Measurements from ENCODE around the gene ZNF550. TPM values are rescaled to one million over a fixed set of nuclear protein-coding genes. Genes with fewer than 3 reads are reported as not detected.
"Not testable (repeated sequence)": the region's sequence is repeated elsewhere in the genome, so short reads cannot be mapped to it uniquely, and the experiment has no call there.

ZNF550 gene
- total and polyA plus RNA-seq, 2 experiments from 2014 or later = 9.9 to 62.4 TPM

- no peaks in the 10 kb centered on the region for H3K27me3 ChIP-seq
- H3K4me1 ChIP-seq (ENCODE audit: low read depth) = peaks cover 6% of the 10 kb centered on the region
- H3K9me3 ChIP-seq (ENCODE audit: low read depth) = no peaks in the 10 kb centered on the region
- TF ChIP-seq, protein P1, sequence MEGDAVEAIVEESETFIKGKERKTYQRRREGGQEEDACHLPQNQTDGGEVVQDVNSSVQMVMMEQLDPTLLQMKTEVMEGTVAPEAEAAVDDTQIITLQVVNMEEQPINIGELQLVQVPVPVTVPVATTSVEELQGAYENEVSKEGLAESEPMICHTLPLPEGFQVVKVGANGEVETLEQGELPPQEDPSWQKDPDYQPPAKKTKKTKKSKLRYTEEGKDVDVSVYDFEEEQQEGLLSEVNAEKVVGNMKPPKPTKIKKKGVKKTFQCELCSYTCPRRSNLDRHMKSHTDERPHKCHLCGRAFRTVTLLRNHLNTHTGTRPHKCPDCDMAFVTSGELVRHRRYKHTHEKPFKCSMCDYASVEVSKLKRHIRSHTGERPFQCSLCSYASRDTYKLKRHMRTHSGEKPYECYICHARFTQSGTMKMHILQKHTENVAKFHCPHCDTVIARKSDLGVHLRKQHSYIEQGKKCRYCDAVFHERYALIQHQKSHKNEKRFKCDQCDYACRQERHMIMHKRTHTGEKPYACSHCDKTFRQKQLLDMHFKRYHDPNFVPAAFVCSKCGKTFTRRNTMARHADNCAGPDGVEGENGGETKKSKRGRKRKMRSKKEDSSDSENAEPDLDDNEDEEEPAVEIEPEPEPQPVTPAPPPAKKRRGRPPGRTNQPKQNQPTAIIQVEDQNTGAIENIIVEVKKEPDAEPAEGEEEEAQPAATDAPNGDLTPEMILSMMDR (IDR thresholded peaks at IDR 0.05; ENCODE audit: low read depth, low read length) = no peak
- peaks cover 13% of the 10 kb centered on the region for H3K36me3 ChIP-seq
- H3K27ac ChIP-seq = peak within 1 kb of the TSS; percentile 35
- peak within 1 kb of the TSS; percentile 45 for H3K4me3 ChIP-seq
- DNase-seq (ENCODE audit: low read depth in 1 of 2, low spot score in 1 of 2) = peak; percentile 95
These were observed 32.4 kb downstream of the ZNF550 start, which contains the start of gene ZNF549 for GRCh38 chr19:57527136-57527881. Gene ZNF549 (plus strand): TSS chr19:57527356. CDS start chr19:57527574, 218 bp downstream.

GRCh38 chr19:57518021-57518420 lies 41.6 kb downstream of the ZNF550 start:
- H3K27ac ChIP-seq; H3K27me3 ChIP-seq; H3K4me3 ChIP-seq; H3K9me3 ChIP-seq (ENCODE audit: low read depth); H3K4me1 ChIP-seq (ENCODE audit: low read depth); DNase-seq (ENCODE audit: low read depth in 1 of 2, low spot score in 1 of 2); H3K36me3 ChIP-seq: not testable (repeated sequence)

DNA sequence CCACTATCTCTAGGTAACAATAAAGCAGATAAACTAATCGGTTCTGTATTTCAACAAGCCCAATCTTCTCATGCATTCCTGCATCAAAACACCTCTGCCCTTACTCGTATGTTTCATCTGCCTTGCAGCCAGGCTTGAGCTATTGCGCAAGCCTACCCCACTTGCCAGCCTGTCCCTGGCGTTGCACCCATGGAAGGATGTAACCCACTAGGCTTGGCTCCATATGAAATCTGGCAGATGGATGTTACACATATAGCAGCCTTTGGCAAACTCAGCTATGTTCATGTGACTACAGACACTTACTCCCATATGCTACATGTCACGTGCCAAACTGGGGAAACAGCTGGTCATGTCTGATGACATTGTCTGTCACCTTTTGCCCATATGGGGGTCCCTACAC lies 44.4 kb downstream of the ZNF550 start:
- DNase-seq (ENCODE audit: low read depth in 1 of 2, low spot score in 1 of 2) = no peak
- no peaks in the 10 kb centered on the region for H3K4me1 ChIP-seq (ENCODE audit: low read depth)
- H3K36me3 ChIP-seq = peaks cover 5% of the 10 kb centered on the region
- H3K27ac ChIP-seq = no peak overlapping the region
- H3K27me3 ChIP-seq = no peaks in the 10 kb centered on the region
- TF ChIP-seq, protein P1 (IDR thresholded peaks at IDR 0.05; ENCODE audit: low read depth, low read length) = no peak
- no peaks in the 10 kb centered on the region for H3K9me3 ChIP-seq (ENCODE audit: low read depth)
- no peak overlapping the region for H3K4me3 ChIP-seq

DNA sequence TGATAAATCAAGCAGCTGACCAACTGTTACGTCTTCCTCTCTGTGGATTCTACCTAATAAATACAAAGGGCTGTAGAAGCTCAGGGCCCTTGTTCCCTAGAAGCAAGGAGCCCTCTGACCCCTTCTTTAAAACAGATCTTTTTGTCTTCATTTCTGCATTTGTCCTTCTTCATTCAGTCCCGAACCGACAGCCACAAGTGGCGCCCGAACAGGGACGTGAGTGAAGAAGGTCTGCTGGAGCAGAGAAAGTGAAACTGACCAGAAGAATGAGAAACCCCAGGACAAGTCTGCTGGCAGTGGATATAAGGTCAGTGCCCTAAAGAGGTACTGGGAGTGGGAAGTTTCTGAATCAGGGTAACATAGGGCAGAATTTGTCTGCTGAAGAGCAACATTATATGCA lies 46.8 kb downstream of the ZNF550 start:
- no peaks in the 10 kb centered on the region for H3K9me3 ChIP-seq (ENCODE audit: low read depth)
- H3K36me3 ChIP-seq = peaks cover 17% of the 10 kb centered on the region
- no peak overlapping the region for H3K4me3 ChIP-seq

DNA sequence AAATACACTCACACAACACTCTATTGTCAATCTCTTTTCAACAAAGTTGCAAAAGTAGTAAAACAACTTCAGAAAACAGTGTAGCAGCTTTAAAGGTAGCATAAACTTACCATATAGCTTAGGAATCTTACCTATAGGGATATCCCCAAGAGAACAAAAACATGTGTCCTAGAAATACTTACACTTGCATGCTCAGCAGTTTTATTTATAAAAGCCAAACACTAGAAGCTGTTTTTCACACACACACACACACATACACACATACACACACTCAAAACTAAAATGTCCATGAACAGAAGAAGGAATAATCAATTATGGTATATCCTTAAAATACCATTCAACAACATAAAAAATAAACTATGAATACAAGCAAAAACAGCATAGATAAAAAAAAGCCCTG lies 48.2 kb downstream of the ZNF550 start:
- TF ChIP-seq, protein P1 (IDR thresholded peaks at IDR 0.05; ENCODE audit: low read depth, low read length) = no peak
- no peak for DNase-seq (ENCODE audit: low read depth in 1 of 2, low spot score in 1 of 2)
- Histone ChIP-seq H3K4me3 (no peak overlapping the region), H3K36me3 (peaks cover 29% of the 10 kb centered on the region), H3K9me3 (ENCODE audit: low read depth) (no peaks in the 10 kb centered on the region), H3K27me3 (no peaks in the 10 kb centered on the region), H3K4me1 (ENCODE audit: low read depth) (no peaks in the 10 kb centered on the region), H3K27ac (no peak overlapping the region)

More for the DNA sequence above, 46.8 kb downstream of the ZNF550 start:
- TF ChIP-seq, protein P1 (IDR thresholded peaks at IDR 0.05; ENCODE audit: low read depth, low read length) = no peak
- Histone ChIP-seq H3K27ac (no peak overlapping the region), H3K27me3 (no peaks in the 10 kb centered on the region), H3K4me1 (ENCODE audit: low read depth) (no peaks in the 10 kb centered on the region)
- DNase-seq (ENCODE audit: low read depth in 1 of 2, low spot score in 1 of 2) = peak in 1 of 2 donors; percentile 32

GRCh38 chr19:57506163-57506562 lies 53.5 kb downstream of the ZNF550 start:
- DNase-seq (ENCODE audit: low read depth in 1 of 2, low spot score in 1 of 2) = no peak
- Histone ChIP-seq H3K9me3 (ENCODE audit: low read depth) (no peaks in the 10 kb centered on the region), H3K4me1 (ENCODE audit: low read depth) (no peaks in the 10 kb centered on the region), H3K27ac (no peak overlapping the region), H3K36me3 (peaks cover 31% of the 10 kb centered on the region), H3K27me3 (no peaks in the 10 kb centered on the region), H3K4me3 (no peak overlapping the region)
- TF ChIP-seq, protein P1 (IDR thresholded peaks at IDR 0.05; ENCODE audit: low read depth, low read length) = no peak

DNA sequence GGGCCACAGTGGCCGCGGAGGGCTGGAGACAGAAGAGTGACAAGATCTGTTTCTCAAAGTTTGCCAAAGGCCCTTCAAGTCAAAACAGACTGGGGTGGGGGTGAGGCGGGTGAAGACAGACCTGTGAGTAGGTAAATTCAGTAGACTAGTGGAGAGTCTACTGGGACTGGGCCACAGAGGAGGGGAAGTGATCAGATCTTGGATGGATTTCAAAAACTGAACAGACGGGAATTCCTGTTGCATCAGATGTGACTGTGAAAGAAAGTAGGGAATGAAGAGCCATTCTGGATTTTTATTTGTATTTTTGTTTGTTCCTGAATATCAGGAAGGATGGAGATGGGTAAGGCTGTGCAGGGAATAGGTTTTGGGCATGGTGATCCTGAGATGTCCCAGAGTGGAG lies 59.3 kb downstream of the ZNF550 start:
- not testable (repeated sequence) for H3K9me3 ChIP-seq (ENCODE audit: low read depth)

GRCh38 chr19:57499680-57500395 lies 59.8 kb downstream of the ZNF550 start, which contains the start of gene ZNF773:
Gene ZNF773 (plus strand): TSS chr19:57499938. CDS start chr19:57500081, 143 bp downstream.
- H3K36me3 ChIP-seq; H3K4me1 ChIP-seq (ENCODE audit: low read depth); H3K9me3 ChIP-seq (ENCODE audit: low read depth); H3K27me3 ChIP-seq: not testable (repeated sequence)
- peak within 1 kb of the TSS; percentile 78 for H3K27ac ChIP-seq
- peak within 1 kb of the TSS; percentile 54 for H3K4me3 ChIP-seq
- peak; percentile 97 to 98 for DNase-seq (ENCODE audit: low read depth in 1 of 2, low spot score in 1 of 2)

More for the DNA sequence above, 59.3 kb downstream of the ZNF550 start:
- DNase-seq (ENCODE audit: low read depth in 1 of 2, low spot score in 1 of 2) = peak in 1 of 2 donors; percentile 70
- not testable (repeated sequence) for H3K27ac ChIP-seq; H3K4me1 ChIP-seq (ENCODE audit: low read depth); H3K36me3 ChIP-seq; H3K27me3 ChIP-seq
- peak overlapping the region; percentile 54 for H3K4me3 ChIP-seq

Measured in cardiac muscle cell (in vitro differentiated cells and primary cell).